Thymus (tissue), 11 donors: Measurements from ENCODE around the gene C5. TPM values are rescaled to one million over a fixed set of nuclear protein-coding genes. Genes with fewer than 3 reads are reported as not detected.

Experiments
- DNase-seq, 9 donors: peaks; one replicate each; pipeline ENCODE4 v3.0.0-alpha.2; 2013; ENCODE audit warnings: low spot score in 9 of 9, low read depth in 6 of 9, missing footprints in 1 of 9
- H3K27ac ChIP-seq, 2 donors: one replicate each; pipeline ENCODE4 v1.5.1; 2013; ENCODE audit warnings: control low read depth in 1 of 2, low read depth in 1 of 2, low read length in 1 of 2, mild to moderate bottlenecking in 1 of 2, moderate library complexity in 1 of 2
- H3K27me3 ChIP-seq, 2 donors: one replicate each; pipeline ENCODE4 v1.5.1; 2013; ENCODE audit warnings: low read length in 1 of 2; ENCODE audit not compliant: control insufficient read depth in 2 of 2, insufficient read depth in 1 of 2
- H3K36me3 ChIP-seq, 2 donors: one replicate each; pipeline ENCODE4 v1.5.1; 2013; ENCODE audit warnings: low read length in 1 of 2, mild to moderate bottlenecking in 1 of 2, moderate library complexity in 1 of 2; ENCODE audit not compliant: control insufficient read depth in 2 of 2, insufficient read depth in 2 of 2
- H3K4me1 ChIP-seq, 2 donors: one replicate each; pipeline ENCODE4 v1.5.1; 2013; ENCODE audit warnings: low read length in 2 of 2; ENCODE audit not compliant: control insufficient read depth in 2 of 2, insufficient read depth in 2 of 2
- H3K4me3 ChIP-seq, 2 donors: one replicate each; pipeline ENCODE4 v1.5.1; 2013; ENCODE audit warnings: low read length in 2 of 2, control low read depth in 1 of 2, mild to moderate bottlenecking in 1 of 2
- H3K9me3 ChIP-seq, 2 donors: one replicate each; pipeline ENCODE4 v1.5.1; 2013; ENCODE audit warnings: low read length in 1 of 2, mild to moderate bottlenecking in 1 of 2; ENCODE audit not compliant: control insufficient read depth in 2 of 2, insufficient read depth in 1 of 2
- WGBS: extraction: QIAGEN DNeasy Blood & Tissue Kit; methylation state at CpG from one replicate; pipeline ENCODE4 v1.1.7; 2013; 5-methylcytosine and 5-hydroxymethylcytosine counted together
- polyA plus RNA-seq: library from polyadenylated mRNA; stranded (reverse); fragments of 200-250 nt; gene quantifications from one replicate; pipeline ENCODE4 v1.2.3, GENCODE V29; 2013
- total RNA-seq: library from RNA; stranded (reverse); fragments of 120-200 nt; gene quantifications from one replicate; pipeline ENCODE4 v1.2.4, GENCODE V29; 2013
- donor health status: healthy.

C5 gene
- total and polyA plus RNA-seq, 2 donors = 2.4 TPM

GRCh38 chr9:120905315-120906164, 144.5 kb downstream of the C5 start:
- H3K27ac ChIP-seq = peak overlapping the region; percentile 99
- H3K27me3 ChIP-seq = no peaks in the 10 kb centered on the region
- peaks cover 69 to 78% of the 10 kb centered on the region in 2 donors for H3K4me1 ChIP-seq
- 65% methylated on average over 11 of the region's 11 CpGs for WGBS
- H3K4me3 ChIP-seq = no peak overlapping the region
- DNase-seq = peak in 1 of 9 donors; percentile 78
- H3K36me3 ChIP-seq = peaks cover 3 to 6% of the 10 kb centered on the region in 2 donors
- H3K9me3 ChIP-seq = no peaks in the 10 kb centered on the region

- Histone ChIP-seq H3K4me3 (no peak overlapping the region), H3K9me3 (no peaks in the 10 kb centered on the region), H3K27me3 (no peaks in the 10 kb centered on the region), H3K36me3 (peaks cover 3 to 6% of the 10 kb centered on the region in 2 donors), H3K27ac (peak overlapping the region; percentile 99), H3K4me1 (peaks cover 71 to 78% of the 10 kb centered on the region in 2 donors)
- no peak for DNase-seq
- WGBS = 98% methylated on average over 11 of the region's 11 CpGs
Observed at GRCh38 chr9:120904978-120905301, 145.1 kb downstream of the C5 start.

GRCh38 chr9:120904061-120904977, 145.8 kb downstream of the C5 start:
- H3K27me3 ChIP-seq = no peaks in the 10 kb centered on the region
- H3K27ac ChIP-seq = peak overlapping the region; percentile 99
- no peaks in the 10 kb centered on the region for H3K9me3 ChIP-seq
- H3K36me3 ChIP-seq = peaks cover 3 to 5% of the 10 kb centered on the region in 2 donors
- H3K4me1 ChIP-seq = peaks cover 71 to 78% of the 10 kb centered on the region in 2 donors
- peak in 4 of 9 donors; percentile 81 to 94 (median 86) for DNase-seq
- peak overlapping the region in 1 of 2 donors; percentile 0 for H3K4me3 ChIP-seq
- WGBS = 76% methylated on average over 16 of the region's 16 CpGs

- H3K27me3 ChIP-seq = no peaks in the 10 kb centered on the region
- no peaks in the 10 kb centered on the region for H3K9me3 ChIP-seq
- 17% methylated on average over 14 of the region's 14 CpGs for WGBS
- DNase-seq = peak in 3 of 9 donors; percentile 65 to 91 (median 74)
- H3K36me3 ChIP-seq = no peaks in the 10 kb centered on the region
- no peak overlapping the region for H3K4me3 ChIP-seq
- H3K27ac ChIP-seq = peak overlapping the region; percentile 99
- peaks cover 69 to 89% of the 10 kb centered on the region in 2 donors for H3K4me1 ChIP-seq
Observed at GRCh38 chr9:120902569-120903535, 147.2 kb downstream of the C5 start.

Other genes with a start within 250 kb of the C5 start
- 17.6 TPM for gene PSMD5, start 207.4 kb downstream of the C5 start, total RNA-seq
- 24.2 TPM for gene PSMD5, start 207.4 kb downstream of the C5 start, polyA plus RNA-seq
- 47.1 TPM for gene PHF19, start 173.1 kb downstream of the C5 start, total RNA-seq
- 32.6 TPM for gene PHF19, start 173.1 kb downstream of the C5 start, polyA plus RNA-seq
- 21.7 TPM for gene TRAF1, start 123.5 kb downstream of the C5 start, total RNA-seq
- gene TRAF1, start 123.5 kb downstream of the C5 start, polyA plus RNA-seq = 21.7 TPM
- 39.4 TPM for gene CNTRL, start 24.7 kb upstream of the C5 start, total RNA-seq
- 24.1 TPM for gene CNTRL, start 24.7 kb upstream of the C5 start, polyA plus RNA-seq
- gene RAB14, start 151.6 kb upstream of the C5 start, total RNA-seq = 23.1 TPM
- gene RAB14, start 151.6 kb upstream of the C5 start, polyA plus RNA-seq = 49.0 TPM
- gene GSN, start 217.9 kb upstream of the C5 start, total RNA-seq = 138 TPM
- 248 TPM for gene GSN, start 217.9 kb upstream of the C5 start, polyA plus RNA-seq